Sciatic nerve (tissue), 2 donors: ENCODE measurements around the gene NDST1. TPM values are rescaled to one million over a fixed set of nuclear protein-coding genes. Genes with fewer than 3 reads are reported as not detected.

ENCODE experiments used
- ATAC-seq: fragments of 200-7000 bp; cut with Tn5 transposase; one replicate; pipeline ENCODE4 v1.9.1; 2020; ENCODE audit warnings: mild to moderate bottlenecking, moderate library complexity
- DNase-seq: peaks from one replicate; pipeline ENCODE4 v3.0.0-alpha.2; 2020; ENCODE audit warnings: low spot score
- intact Hi-C: fragments of 100-400 bp; cut with DNase I; formaldehyde crosslinking; loops from one replicate; pipeline ENCODE4 v1.14.2; 2022
- total RNA-seq: library from RNA; stranded (reverse); fragmentation: NEBNext Ultra II Directional; extraction: Animal tissue kit (Norgen Biotek cat#: 25700); gene quantifications from one replicate; pipeline ENCODE4 v1.2.1, GENCODE V29; 2021
- donor health status: DM: no; HTN: no; CAD: no.
- donor health status: DM: no; HTN: no; CAD: no.

NDST1 gene
- total RNA-seq, 1 donor from 2014 or later, result 109 TPM

GRCh38 chr5:150487199-150488061 is 20.5 kb upstream of the NDST1 start:
- intact Hi-C loops, result loop anchor here (10.0 kb wide), 1 partner anchor 47 kb away; no protein-coding TSS in a partner anchor
- DNase-seq (no peak), ATAC-seq (peak; percentile 27)

- ATAC-seq (peak; percentile 58), DNase-seq (peak; percentile 78)
- intact Hi-C loops, result loop anchor here (10.0 kb wide), 1 partner anchor 46 kb away; no protein-coding TSS in a partner anchor
Observed at GRCh38 chr5:150488519-150489359, 19.2 kb upstream of the NDST1 start.

- DNase-seq (no peak), ATAC-seq (no peak)
- intact Hi-C loops, result loop anchor here (10.0 kb wide), 1 partner anchor 45 kb away; no protein-coding TSS in a partner anchor
Observed at GRCh38 chr5:150489360-150490295, 18.3 kb upstream of the NDST1 start.

- DNase-seq, result no peak
- intact Hi-C loops, result no loop called here
- no peak for ATAC-seq
Observed at GRCh38 chr5:150490296-150490669, 17.6 kb upstream of the NDST1 start.

GRCh38 chr5:150490754-150491153 is 17.2 kb upstream of the NDST1 start:
- intact Hi-C loops, result no loop called here
- ATAC-seq (no peak), DNase-seq (no peak)

GRCh38 chr5:150491876-150492275 is 16.1 kb upstream of the NDST1 start:
- intact Hi-C loops, result no loop called here
- ATAC-seq (no peak), DNase-seq (no peak)

GRCh38 chr5:150492621-150493020 is 15.3 kb upstream of the NDST1 start:
- DNase-seq (no peak), ATAC-seq (no peak)
- intact Hi-C loops, result no loop called here

- ATAC-seq (no peak), DNase-seq (no peak)
- intact Hi-C loops, result no loop called here
Observed at GRCh38 chr5:150496098-150496497, 11.8 kb upstream of the NDST1 start.

GRCh38 chr5:150496534-150496933 is 11.4 kb upstream of the NDST1 start:
- DNase-seq, result no peak
- intact Hi-C loops, result no loop called here
- ATAC-seq, result no peak

- DNase-seq (no peak), ATAC-seq (peak; percentile 80)
Observed at GRCh38 chr5:150497274-150497988, 10.5 kb upstream of the NDST1 start.

GRCh38 chr5:150497989-150498317 is 10.0 kb upstream of the NDST1 start:
- no peak for DNase-seq
- intact Hi-C loops, result no loop called here
- peak; percentile 23 for ATAC-seq

More at GRCh38 chr5:150497274-150497988, 10.5 kb upstream of the NDST1 start:
- intact Hi-C loops, result no loop called here

GRCh38 chr5:150498501-150498900 is 9.4 kb upstream of the NDST1 start:
- no peak for DNase-seq
- peak; percentile 28 for ATAC-seq
- intact Hi-C loops, result no loop called here

- ATAC-seq (no peak), DNase-seq (no peak)
- intact Hi-C loops, result no loop called here
Observed at GRCh38 chr5:150498971-150499370, 9.0 kb upstream of the NDST1 start.

- DNase-seq (no peak), ATAC-seq (no peak)
- intact Hi-C loops, result no loop called here
Observed at GRCh38 chr5:150499437-150499956, 8.4 kb upstream of the NDST1 start.

- no peak for ATAC-seq
- intact Hi-C loops, result no loop called here
Observed at GRCh38 chr5:150500328-150500841, 7.5 kb upstream of the NDST1 start.

GRCh38 chr5:150500905-150501304 is 7.0 kb upstream of the NDST1 start:
- no peak for ATAC-seq

More at GRCh38 chr5:150500328-150500841, 7.5 kb upstream of the NDST1 start:
- no peak for DNase-seq

GRCh38 chr5:150502106-150502505 is 5.8 kb upstream of the NDST1 start:
- ATAC-seq, result no peak

More at GRCh38 chr5:150500905-150501304, 7.0 kb upstream of the NDST1 start:
- intact Hi-C loops, result no loop called here
- DNase-seq, result no peak

GRCh38 chr5:150502847-150503246 is 5.1 kb upstream of the NDST1 start:
- DNase-seq (no peak), ATAC-seq (no peak)
- intact Hi-C loops, result no loop called here

More at GRCh38 chr5:150502106-150502505, 5.8 kb upstream of the NDST1 start:
- intact Hi-C loops, result no loop called here
- no peak for DNase-seq
